ENCODE measurements around the gene COPZ2.

DNA sequence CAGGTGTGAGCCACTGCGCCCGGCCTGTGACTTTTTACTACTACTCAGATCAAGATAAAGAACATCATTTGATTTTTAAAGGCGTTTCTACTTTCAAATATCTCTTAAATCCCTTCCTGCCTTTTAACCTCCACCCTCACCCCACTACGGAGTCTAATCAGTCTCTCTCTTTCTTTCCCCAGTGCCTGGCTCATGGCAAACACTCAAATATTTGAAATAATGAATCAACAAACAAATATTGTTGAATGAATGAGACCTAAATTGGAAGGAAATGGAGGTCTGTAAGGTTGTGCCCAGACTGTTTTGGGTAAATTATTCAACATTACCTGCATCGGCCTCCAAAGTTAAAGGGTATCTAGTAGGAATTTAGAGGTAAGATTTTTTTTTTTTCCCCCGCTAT, 14.7 kb downstream of the COPZ2 start:
- TF ChIP-seq CTCF (IDR thresholded peaks at IDR 0.05; ENCODE audit: borderline replicate concordance, extremely low read depth, low read length, poor library complexity, severe bottlenecking) = no peak
- no peak for TF ChIP-seq EZH2 (IDR thresholded peaks at IDR 0.05; ENCODE audit: borderline replicate concordance, low read depth, low read length, severe bottlenecking)

Data from DND-41 (cell line).